MM.1S (cell line): Measurements from ENCODE around the gene TMEM198.

Source experiments
- EZH2 ChIP-seq: fragments of 300-600 bp; sonication (generic); optimal IDR thresholded peaks from 2 replicates; pipeline ENCODE3; 2017; ENCODE audit warnings: low read depth, mild to moderate bottlenecking, antibody characterized with exemption, low read length, mixed read lengths
- EZH2phosphoT487 ChIP-seq: fragments of 300-600 bp; sonication (generic); IDR thresholded peaks from 2 replicates; pipeline ENCODE4 v1.6.1; 2018; ENCODE audit warnings: antibody characterized with exemption, low read length
- TF ChIP-seq, protein P1 (sequence below): fragments of 300-600 bp; sonication (generic); IDR thresholded peaks from 2 replicates; pipeline ENCODE4 v1.5.1; 2016; ENCODE audit warnings: antibody characterized with exemption, low read length, mixed read lengths

DNA sequence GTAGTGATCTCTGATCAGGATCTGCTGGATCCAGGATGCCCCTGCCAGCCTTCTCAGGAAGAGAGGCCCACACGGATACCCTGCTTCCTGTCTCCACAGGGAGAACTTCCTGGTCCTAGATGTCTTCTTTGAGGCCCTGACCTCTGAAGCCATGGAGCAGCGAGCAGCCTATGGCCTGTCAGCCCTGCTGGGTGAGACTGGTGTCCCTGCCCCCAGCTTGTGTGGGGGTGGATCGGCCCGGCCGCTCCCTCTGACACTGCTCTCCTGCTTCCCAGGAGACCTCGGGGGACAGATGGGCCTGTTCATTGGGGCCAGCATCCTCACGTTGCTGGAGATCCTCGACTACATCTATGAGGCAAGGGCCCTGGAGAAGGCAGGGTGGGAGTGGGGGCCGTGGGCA, 6.9 kb upstream of the TMEM198 start:
- TF ChIP-seq, protein P1, sequence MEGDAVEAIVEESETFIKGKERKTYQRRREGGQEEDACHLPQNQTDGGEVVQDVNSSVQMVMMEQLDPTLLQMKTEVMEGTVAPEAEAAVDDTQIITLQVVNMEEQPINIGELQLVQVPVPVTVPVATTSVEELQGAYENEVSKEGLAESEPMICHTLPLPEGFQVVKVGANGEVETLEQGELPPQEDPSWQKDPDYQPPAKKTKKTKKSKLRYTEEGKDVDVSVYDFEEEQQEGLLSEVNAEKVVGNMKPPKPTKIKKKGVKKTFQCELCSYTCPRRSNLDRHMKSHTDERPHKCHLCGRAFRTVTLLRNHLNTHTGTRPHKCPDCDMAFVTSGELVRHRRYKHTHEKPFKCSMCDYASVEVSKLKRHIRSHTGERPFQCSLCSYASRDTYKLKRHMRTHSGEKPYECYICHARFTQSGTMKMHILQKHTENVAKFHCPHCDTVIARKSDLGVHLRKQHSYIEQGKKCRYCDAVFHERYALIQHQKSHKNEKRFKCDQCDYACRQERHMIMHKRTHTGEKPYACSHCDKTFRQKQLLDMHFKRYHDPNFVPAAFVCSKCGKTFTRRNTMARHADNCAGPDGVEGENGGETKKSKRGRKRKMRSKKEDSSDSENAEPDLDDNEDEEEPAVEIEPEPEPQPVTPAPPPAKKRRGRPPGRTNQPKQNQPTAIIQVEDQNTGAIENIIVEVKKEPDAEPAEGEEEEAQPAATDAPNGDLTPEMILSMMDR: no peak
- TF ChIP-seq EZH2: no peak
- TF ChIP-seq EZH2phosphoT487: no peak
